Fibroblast of the aortic adventitia (primary cell): Measurements from ENCODE around the gene FBLN1. TPM values are rescaled to one million over a fixed set of nuclear protein-coding genes. Genes with fewer than 3 reads are reported as not detected.

Source experiments
- DNase-seq: peaks from one replicate; pipeline ENCODE4 v3.0.0-alpha.2; 2010; ENCODE audit warnings: low read depth
- H3K4me3 ChIP-seq: 2 replicates; pipeline ENCODE4 v1.5.1; 2011; ENCODE audit warnings: low read depth, mild to moderate bottlenecking, control low read depth, low read length, moderate library complexity
- total RNA-seq: library from RNA; depleted of rRNA; stranded (reverse); fragments of >200 nt; gene quantifications from 2 replicates; pipeline ENCODE4 v1.2.3, GENCODE V29; 2012; ENCODE audit warnings: low replicate concordance
- TF ChIP-seq, protein P1 (sequence below): IDR thresholded peaks from 2 replicates; pipeline ENCODE4 v1.5.1; 2011; ENCODE audit warnings: mild to moderate bottlenecking, low read length, control low read depth, inconsistent platforms; ENCODE audit not compliant: insufficient read depth

The FBLN1 gene
- total RNA-seq, 1 donor = 561 TPM

GRCh38 chr22:45469281-45470073 is 33.2 kb upstream of the FBLN1 start:
- TF ChIP-seq, protein P1, sequence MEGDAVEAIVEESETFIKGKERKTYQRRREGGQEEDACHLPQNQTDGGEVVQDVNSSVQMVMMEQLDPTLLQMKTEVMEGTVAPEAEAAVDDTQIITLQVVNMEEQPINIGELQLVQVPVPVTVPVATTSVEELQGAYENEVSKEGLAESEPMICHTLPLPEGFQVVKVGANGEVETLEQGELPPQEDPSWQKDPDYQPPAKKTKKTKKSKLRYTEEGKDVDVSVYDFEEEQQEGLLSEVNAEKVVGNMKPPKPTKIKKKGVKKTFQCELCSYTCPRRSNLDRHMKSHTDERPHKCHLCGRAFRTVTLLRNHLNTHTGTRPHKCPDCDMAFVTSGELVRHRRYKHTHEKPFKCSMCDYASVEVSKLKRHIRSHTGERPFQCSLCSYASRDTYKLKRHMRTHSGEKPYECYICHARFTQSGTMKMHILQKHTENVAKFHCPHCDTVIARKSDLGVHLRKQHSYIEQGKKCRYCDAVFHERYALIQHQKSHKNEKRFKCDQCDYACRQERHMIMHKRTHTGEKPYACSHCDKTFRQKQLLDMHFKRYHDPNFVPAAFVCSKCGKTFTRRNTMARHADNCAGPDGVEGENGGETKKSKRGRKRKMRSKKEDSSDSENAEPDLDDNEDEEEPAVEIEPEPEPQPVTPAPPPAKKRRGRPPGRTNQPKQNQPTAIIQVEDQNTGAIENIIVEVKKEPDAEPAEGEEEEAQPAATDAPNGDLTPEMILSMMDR = no peak
- H3K4me3 ChIP-seq = no peak overlapping the region
- DNase-seq = peak; percentile 91

DNA sequence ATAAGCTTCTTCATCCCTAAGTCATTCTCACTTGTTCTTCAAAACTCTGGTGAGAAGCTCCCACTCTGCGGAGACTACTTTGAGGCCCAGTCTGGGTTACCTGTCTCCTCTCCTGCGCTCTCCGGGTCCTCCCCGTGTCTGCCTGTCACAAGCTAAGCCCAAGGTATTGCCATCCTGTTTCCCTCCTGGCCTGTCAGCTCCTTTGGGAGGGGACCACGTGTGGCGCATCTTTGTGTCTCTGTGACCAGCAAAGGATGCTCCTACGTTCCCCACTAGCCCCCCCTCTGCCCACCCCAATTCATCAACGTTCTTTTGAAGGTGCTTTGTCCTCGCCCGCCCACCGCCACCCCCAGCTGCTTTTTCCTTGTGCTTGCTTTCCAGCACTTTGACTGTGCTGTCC is 31.8 kb upstream of the FBLN1 start:
- DNase-seq = no peak
- TF ChIP-seq, protein P1 = no peak
- no peak overlapping the region for H3K4me3 ChIP-seq

DNA sequence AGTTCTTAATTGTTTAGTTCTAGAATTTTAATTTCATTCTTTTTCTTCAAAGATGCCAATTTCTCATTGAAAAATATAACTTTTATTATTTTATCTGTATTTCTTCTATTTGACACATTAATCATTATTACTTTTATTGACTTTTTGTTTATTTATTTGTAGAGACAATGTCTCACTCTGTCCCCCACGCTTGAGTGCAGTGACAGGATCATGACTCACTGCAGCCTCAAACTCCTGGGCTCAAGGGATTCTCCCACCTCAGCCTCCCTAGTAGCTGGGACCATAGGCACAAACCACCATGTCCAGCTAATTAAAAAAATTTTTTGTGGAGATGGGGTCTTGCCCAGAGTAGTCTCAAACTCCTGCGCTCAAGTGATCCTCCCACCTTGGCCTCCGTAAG is 30.3 kb upstream of the FBLN1 start:
- TF ChIP-seq, protein P1 = no peak
- DNase-seq = no peak

GRCh38 chr22:45473626-45474237 is 29.0 kb upstream of the FBLN1 start:
- no peak overlapping the region for H3K4me3 ChIP-seq
- DNase-seq = no peak
- TF ChIP-seq, protein P1 = no peak

More for the DNA sequence above, 30.3 kb upstream of the FBLN1 start:
- H3K4me3 ChIP-seq = no peak overlapping the region

DNA sequence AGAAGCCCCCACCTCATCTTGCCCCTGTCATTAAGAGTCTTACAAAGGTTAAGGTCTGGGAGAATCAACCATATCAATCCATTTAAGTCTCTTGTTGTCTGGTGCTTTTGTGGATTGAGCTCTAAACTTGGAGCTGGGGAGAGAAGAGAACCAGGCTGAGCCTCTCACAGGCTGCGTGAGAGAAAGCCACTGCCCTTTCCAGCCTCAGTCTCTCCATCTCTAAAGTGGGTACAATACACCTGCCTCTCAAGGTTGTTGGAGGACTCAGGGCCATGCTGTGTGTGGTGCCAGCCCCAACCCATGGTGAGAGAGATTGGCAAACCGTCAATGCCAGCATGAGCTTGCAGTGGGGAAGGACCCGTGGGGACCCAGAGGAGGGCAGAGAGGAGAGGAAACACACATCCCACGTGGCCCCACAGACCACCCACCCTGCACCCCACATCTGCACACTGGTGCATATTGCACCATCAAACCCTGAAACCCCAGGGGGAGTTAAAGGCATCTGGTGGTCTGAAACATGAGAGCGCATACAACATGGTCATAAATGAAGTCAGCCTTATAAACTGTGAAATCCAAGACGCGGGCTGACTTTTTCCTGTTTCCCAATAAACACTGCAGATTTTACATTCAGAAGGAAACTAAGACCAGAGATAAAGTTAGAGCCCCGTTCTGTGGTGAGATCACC is 27.5 kb upstream of the FBLN1 start:
- no peak for DNase-seq
- TF ChIP-seq, protein P1 = no peak
- H3K4me3 ChIP-seq = no peak overlapping the region

- no peak overlapping the region for H3K4me3 ChIP-seq
- no peak for DNase-seq
- TF ChIP-seq, protein P1 = no peak
These were observed 26.7 kb upstream of the FBLN1 start for GRCh38 chr22:45475851-45476514.
